ENCODE results near the gene RAB7A. TPM values are rescaled to one million over a fixed set of nuclear protein-coding genes. Genes with fewer than 3 reads are reported as not detected.

Gene RAB7A
- polyA plus RNA-seq, 2 of the 4 experiments (the other 2 are of a cell fraction): 137 to 160 TPM

DNA sequence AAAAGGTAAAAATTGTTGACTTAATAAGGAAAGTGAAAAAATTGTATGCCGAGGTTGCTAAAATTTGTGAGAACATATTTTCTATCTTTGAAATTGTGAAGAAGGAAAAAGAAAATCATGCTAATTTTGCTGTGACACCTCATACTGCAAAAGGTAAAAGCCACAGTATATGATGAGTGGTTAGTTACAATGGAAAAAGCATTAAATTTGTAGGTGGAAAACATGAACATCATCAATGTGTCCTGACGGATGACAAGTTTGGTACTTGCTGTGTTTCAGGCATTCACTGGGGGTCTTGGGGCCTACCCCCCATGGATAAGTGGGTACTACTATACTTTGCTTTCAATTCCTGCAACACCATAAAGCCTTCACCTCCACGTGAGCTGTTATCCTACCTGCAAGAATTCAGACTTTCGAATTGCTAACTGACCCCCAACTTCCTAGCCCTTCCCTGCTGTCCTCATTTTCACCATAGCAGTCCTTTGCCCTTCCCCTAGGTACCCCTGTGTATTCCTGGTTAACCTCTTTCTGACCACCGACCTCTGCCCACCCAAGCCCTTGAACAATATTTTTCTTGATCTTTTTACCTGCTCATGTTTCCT is 62.4 kb downstream of the RAB7A start:
- H3K4me2 ChIP-seq: peak overlapping the region; percentile 52
- CTCF ChIA-PET: interaction anchor here (1.2 to 2.6 kb wide), 3 partner anchors 9 to 68 kb away, joined by 3 to 9 read pairs (median 4); partner anchors contain the start of gene RAB7A
- no peak for ATAC-seq
- no peaks in the 10 kb centered on the region for H3K9me3 ChIP-seq
- no peak for FAIRE-seq
- no peak overlapping the region for H3K4me3 ChIP-seq
- POLR2A ChIA-PET: interaction anchor here (1.0 kb wide), 1 partner anchor 108 kb away, joined by 4 read pairs; no protein-coding TSS in a partner anchor
- no peak for TF ChIP-seq CHD2 (IDR thresholded peaks at IDR 0.05; ENCODE audit: low read length, partially characterized antibody)
- TF ChIP-seq SREBF2 (IDR thresholded peaks at IDR 0.05): no peak
- TF ChIP-seq, protein P1, sequence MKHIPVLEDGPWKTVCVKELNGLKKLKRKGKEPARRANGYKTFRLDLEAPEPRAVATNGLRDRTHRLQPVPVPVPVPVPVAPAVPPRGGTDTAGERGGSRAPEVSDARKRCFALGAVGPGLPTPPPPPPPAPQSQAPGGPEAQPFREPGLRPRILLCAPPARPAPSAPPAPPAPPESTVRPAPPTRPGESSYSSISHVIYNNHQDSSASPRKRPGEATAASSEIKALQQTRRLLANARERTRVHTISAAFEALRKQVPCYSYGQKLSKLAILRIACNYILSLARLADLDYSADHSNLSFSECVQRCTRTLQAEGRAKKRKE (CRISPR knock-in tag; IDR thresholded peaks at IDR 0.05; ENCODE audit: low read depth): no peak
- TF ChIP-seq HES2 (IDR thresholded peaks at IDR 0.05): no peak
- no peak for TF ChIP-seq FOSL2 (IDR thresholded peaks at IDR 0.05)
- no peak for TF ChIP-seq FOSL2 (CRISPR knock-in tag; IDR thresholded peaks at IDR 0.05)
- TF ChIP-seq PHF8 (IDR thresholded peaks at IDR 0.05; ENCODE audit: borderline replicate concordance, low read depth): no peak
- no peak for TF ChIP-seq RNF2 (IDR thresholded peaks at IDR 0.05; ENCODE audit: borderline replicate concordance, low read depth)
- TF ChIP-seq JUN (IDR thresholded peaks at IDR 0.05): no peak
- no peak for TF ChIP-seq CBX2 (IDR thresholded peaks at IDR 0.05; ENCODE audit: borderline replicate concordance, low read depth)
- no peak for DNase-seq (ENCODE audit: low read depth in 1 of 2, low spot score in 1 of 2)
- H3K4me1 ChIP-seq: peaks cover 31% of the 10 kb centered on the region
- WGBS (ENCODE audit: missing lambda C conversion rate): 89% methylated on average over 5 of the region's 5 CpGs
- peak overlapping the region in 1 of 2 experiments; percentile 32; a peak in 1 of 6 replicates for H3K27ac ChIP-seq

GRCh38 chr3:128794067-128794768 is 68.2 kb downstream of the RAB7A start:
- DNase-seq (ENCODE audit: low read depth in 1 of 2, low spot score in 1 of 2): peak in 1 of 2 experiments; percentile 10
- ATAC-seq: peak; percentile 54; a peak in 4 of 6 replicates
- Histone ChIP-seq H3K4me3 (no peak overlapping the region), H3K4me1 (peaks cover 13% of the 10 kb centered on the region; the same call in 2 of the 3 replicates), H3K27ac (no peak overlapping the region), H3K4me2 (0 out of 3 replicates have a peak overlapping the region, but pooled peaks have one; percentile 3), H3K9me3 (no peaks in the 10 kb centered on the region)
- no peak for FAIRE-seq
- ChIA-PET POLR2A (interaction anchor here (1.4 kb wide), 1 partner anchor 114 kb away, joined by 6 read pairs; no protein-coding TSS in a partner anchor), CTCF (interaction anchor here (0.6 to 5.5 kb wide), 33 partner anchors 10 to 181 kb away, joined by 3 to 57 read pairs (median 4); no protein-coding TSS in a partner anchor)
- 79% methylated on average over 2 of the region's 2 CpGs for WGBS (ENCODE audit: missing lambda C conversion rate)
- TF ChIP-seq HOXB5 (CRISPR knock-in tag; IDR thresholded peaks at IDR 0.05) (no peak), EHMT2 (IDR thresholded peaks at IDR 0.05; ENCODE audit: low read depth) (no peak), ZSCAN20 (CRISPR knock-in tag; IDR thresholded peaks at IDR 0.05) (no peak), RAD21 (conservative IDR thresholded peaks at IDR 0.05 in 1 of 2, IDR thresholded peaks at IDR 0.05 in 1 of 2) (no peak), NPAS2 (CRISPR knock-in tag; IDR thresholded peaks at IDR 0.05; ENCODE audit: borderline replicate concordance) (no peak), EHF (CRISPR knock-in tag; IDR thresholded peaks at IDR 0.05) (no peak), EP300 (IDR thresholded peaks at IDR 0.05) (no peak), CHD2 (IDR thresholded peaks at IDR 0.05; ENCODE audit: low read length, partially characterized antibody) (no peak), FOSL2 (IDR thresholded peaks at IDR 0.05) (no peak), FOSL2 (CRISPR knock-in tag; IDR thresholded peaks at IDR 0.05) (no peak), FOXS1 (CRISPR knock-in tag; IDR thresholded peaks at IDR 0.05) (no peak), CHD4 (IDR thresholded peaks at IDR 0.05; ENCODE audit: borderline replicate concordance) (no peak), SMC3 (IDR thresholded peaks at IDR 0.05) (no peak), HOXB13 (CRISPR knock-in tag; IDR thresholded peaks at IDR 0.05; ENCODE audit: low read depth) (no peak), KDM1A (IDR thresholded peaks at IDR 0.05; ENCODE audit: low read depth) (no peak), ZNF302 (CRISPR knock-in tag; IDR thresholded peaks at IDR 0.05) (no peak), RFX5 (IDR thresholded peaks at IDR 0.05) (no peak)
- TF ChIP-seq, protein P1 (CRISPR knock-in tag; IDR thresholded peaks at IDR 0.05; ENCODE audit: low read depth): no peak
- TF ChIP-seq, protein P2, sequence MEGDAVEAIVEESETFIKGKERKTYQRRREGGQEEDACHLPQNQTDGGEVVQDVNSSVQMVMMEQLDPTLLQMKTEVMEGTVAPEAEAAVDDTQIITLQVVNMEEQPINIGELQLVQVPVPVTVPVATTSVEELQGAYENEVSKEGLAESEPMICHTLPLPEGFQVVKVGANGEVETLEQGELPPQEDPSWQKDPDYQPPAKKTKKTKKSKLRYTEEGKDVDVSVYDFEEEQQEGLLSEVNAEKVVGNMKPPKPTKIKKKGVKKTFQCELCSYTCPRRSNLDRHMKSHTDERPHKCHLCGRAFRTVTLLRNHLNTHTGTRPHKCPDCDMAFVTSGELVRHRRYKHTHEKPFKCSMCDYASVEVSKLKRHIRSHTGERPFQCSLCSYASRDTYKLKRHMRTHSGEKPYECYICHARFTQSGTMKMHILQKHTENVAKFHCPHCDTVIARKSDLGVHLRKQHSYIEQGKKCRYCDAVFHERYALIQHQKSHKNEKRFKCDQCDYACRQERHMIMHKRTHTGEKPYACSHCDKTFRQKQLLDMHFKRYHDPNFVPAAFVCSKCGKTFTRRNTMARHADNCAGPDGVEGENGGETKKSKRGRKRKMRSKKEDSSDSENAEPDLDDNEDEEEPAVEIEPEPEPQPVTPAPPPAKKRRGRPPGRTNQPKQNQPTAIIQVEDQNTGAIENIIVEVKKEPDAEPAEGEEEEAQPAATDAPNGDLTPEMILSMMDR (IDR thresholded peaks at IDR 0.05): no peak
